Heart left ventricle (tissue), 16 donors: ENCODE measurements around the gene FREY1. TPM values are rescaled to one million over a fixed set of nuclear protein-coding genes. Genes with fewer than 3 reads are reported as not detected.

ENCODE experiments used
- ATAC-seq, 4 donors: fragments of 200-7000 bp; cut with Tn5 transposase; one replicate each; pipeline ENCODE4 v1.9.1; 2020 to 2022; ENCODE audit warnings: moderate library complexity in 4 of 4, mild to moderate bottlenecking in 3 of 4, moderate number of reproducible peaks in 1 of 4
- DNase-seq, 5 donors: peaks; one replicate each; pipeline ENCODE4 v3.0.0-alpha.2; 2020
- H3K27ac ChIP-seq, 12 donors: fragments of 200-600 bp; sonication (generic) in 4 of 12; one replicate each; pipeline versions ENCODE4 v1.5.0 to v1.8.0; 2016 to 2022; ENCODE audit warnings: mild to moderate bottlenecking in 2 of 12
- H3K27me3 ChIP-seq, 9 donors: fragments of 200-600 bp; sonication (generic) in 2 of 9; one replicate each; pipeline versions ENCODE4 v1.5.1 to v1.8.0; 2016 to 2022; ENCODE audit warnings: mild to moderate bottlenecking in 3 of 9
- H3K36me3 ChIP-seq, 9 donors: fragments of 200-600 bp; sonication (generic) in 2 of 9; one replicate each; pipeline versions ENCODE4 v1.5.0 to v1.8.0; 2018 to 2022; ENCODE audit warnings: mild to moderate bottlenecking in 2 of 9
- H3K4me1 ChIP-seq, 12 donors: fragments of 200-600 bp; sonication (generic) in 4 of 12; one replicate each; pipeline versions ENCODE4 v1.5.0 to v1.8.0; 2016 to 2022; ENCODE audit warnings: mild to moderate bottlenecking in 3 of 12
- H3K4me3 ChIP-seq, 12 donors: fragments of 200-600 bp; sonication (generic) in 4 of 12; one replicate each; pipeline versions ENCODE4 v1.5.0 to v1.8.0; 2017 to 2022; ENCODE audit warnings: mild to moderate bottlenecking in 9 of 12, moderate library complexity in 4 of 12
- H3K9me3 ChIP-seq, 12 donors: fragments of 200-600 bp; sonication (generic) in 4 of 12; one replicate each; pipeline versions ENCODE4 v1.5.0 to v1.8.0; 2016 to 2022; ENCODE audit warnings: mild to moderate bottlenecking in 1 of 12
- CTCF ChIP-seq, 12 donors: fragments of 200-600 bp; sonication (generic) in 4 of 12; IDR thresholded peaks; one replicate each; pipeline versions ENCODE4 v1.5.0 to v1.8.0; 2018 to 2022; ENCODE audit warnings: antibody characterized with exemption in 12 of 12, mild to moderate bottlenecking in 5 of 12
- POLR2A ChIP-seq, 2 donors: fragments of 450-650 bp; IDR thresholded peaks; one replicate each; pipeline ENCODE4 v1.6.1; 2017; ENCODE audit warnings: antibody characterized with exemption in 2 of 2, mild to moderate bottlenecking in 2 of 2, moderate library complexity in 2 of 2
- WGBS, 4 donors: extraction: QIAGEN DNeasy Blood & Tissue Kit in 2 of 4; methylation state at CpG; one replicate each; pipeline versions ENCODE4 v1.1.5 to v1.1.7; 2013 to 2018; 5-methylcytosine and 5-hydroxymethylcytosine counted together
- intact Hi-C, 10 donors: fragments of 100-400 bp; cut with DNase I; formaldehyde crosslinking; loops; one replicate each; pipeline versions ENCODE4 v1.11.1 to v1.14.2; 2022
- polyA plus RNA-seq, 2 donors: library from polyadenylated mRNA; stranded (reverse); fragments of 200-250 nt; gene quantifications; one replicate each; pipeline ENCODE4 v1.2.3, GENCODE V29; 2013
- total RNA-seq, 9 donors: library from RNA; depleted of rRNA in 2 of 9; stranded (reverse); fragments of >200 nt in 2 of 9; fragmentation: NEBNext Ultra II Directional in 3 of 9; extraction: Animal tissue kit (Norgen Biotek cat#: 25700) in 3 of 9; gene quantifications; one replicate each; pipeline versions ENCODE4 v1.1.0 to v1.2.4, GENCODE V29; 2016 to 2023
- donor health status: ischemic (EF 13 %, LVEDD 7.1; RV severe dilation, severe dysfunction).
- donor health status: healthy with polysubstance abuse.
- donor health status: DM: no; HTN: yes; CAD: no.
- donor health status: DM: no; HTN: no; CAD: no.
- donor health status: ischemic (EF 25% LVEDD 6.9; RV normal size, moderate dysfunction).
- donor health status: ischemic (EF 25% LVEDD 5.7; RV mildly dilated, moderate dysfunction).
- donor health status: healthy.
- donor health status: DM: yes; HTN: yes; CAD: no.
- donor health status: ischemic (EF 35%, LVEDD 5.7; RV mildly dilated, moderate dysfunction).
- donor health status: nonischemic (EF 11% LVEDD 7.7; RV severe dilation, severe dysfunction).
- donor health status: DM: yes; HTN: yes; CAD: no.
- donor health status: PGD.
- donor health status: ischemic (EF 29% LVEDD 5.4; RV normal size, mild dysfunction).
- donor health status: nonischemic (EF 23%, LVEDD 6.1; RV moderate dilation, normal function).

The FREY1 gene
- total and polyA plus RNA-seq, 11 donors: 0.37 to 1.00 (median 0.45) TPM; not detected in 5

- Histone ChIP-seq H3K27ac (no peak overlapping the region), H3K36me3 (peaks cover 0 to 80% (median 70%) of the 10 kb centered on the region in 9 donors), H3K9me3 (no peaks in the 10 kb centered on the region), H3K4me1 (peaks cover 0 to 28% (median 7%) of the 10 kb centered on the region in 12 donors), H3K4me3 (no peak overlapping the region), H3K27me3 (no peaks in the 10 kb centered on the region)
- 89 to 93% (median 92%) methylated on average over 19 to 21 of the region's 21 CpGs for WGBS, 4 donors
- DNase-seq (no peak), ATAC-seq (no peak)
- TF ChIP-seq CTCF (IDR thresholded peaks at IDR 0.05) (no peak), POLR2A (IDR thresholded peaks at IDR 0.05) (no peak)
- intact Hi-C loops: no loop called here
These were observed 26.9 kb upstream of the FREY1 start for GRCh38 chr11:45933846-45934579.

DNA sequence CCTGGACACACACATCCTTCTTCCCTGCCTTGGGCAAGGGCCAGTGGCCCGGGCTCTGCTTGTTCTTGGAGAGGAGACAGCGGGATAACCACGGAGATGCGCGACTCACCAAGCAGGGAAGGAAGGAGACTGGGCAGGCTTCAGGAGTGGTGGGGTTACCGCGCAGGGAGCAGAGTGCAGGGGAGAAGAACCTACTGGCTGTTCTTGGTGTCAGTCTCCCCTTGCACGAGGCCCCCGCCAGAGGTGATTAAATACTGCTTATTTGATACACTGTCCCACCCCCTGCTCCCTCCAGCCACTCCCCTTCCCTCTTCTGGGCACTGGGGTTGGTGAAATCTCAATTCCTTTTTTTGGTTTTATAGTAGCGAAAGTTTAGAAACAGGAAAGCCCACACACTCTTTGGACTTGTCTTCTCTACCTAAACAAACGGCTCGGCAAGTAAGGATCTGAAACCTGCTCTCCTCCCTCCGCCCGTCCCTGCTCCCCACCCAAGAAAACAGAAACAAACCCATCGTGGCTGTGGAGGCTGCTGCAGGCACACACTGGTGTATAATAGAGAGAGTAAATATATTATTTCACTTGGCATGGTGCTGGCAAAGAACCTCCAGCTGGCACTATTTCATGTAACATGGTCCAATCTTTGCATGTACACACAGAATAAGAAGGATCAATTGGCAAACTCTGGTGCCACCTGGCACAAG, 26.2 kb upstream of the FREY1 start:
- no peaks in the 10 kb centered on the region for H3K9me3 ChIP-seq
- no peak for TF ChIP-seq CTCF (IDR thresholded peaks at IDR 0.05)
- no peak for TF ChIP-seq POLR2A (IDR thresholded peaks at IDR 0.05)
- H3K4me3 ChIP-seq: no peak overlapping the region
- no peak overlapping the region for H3K27ac ChIP-seq
- DNase-seq (no peak), ATAC-seq (no peak)
- H3K4me1 ChIP-seq: peaks cover 0 to 28% (median 7%) of the 10 kb centered on the region in 12 donors
- H3K36me3 ChIP-seq: peaks cover 0 to 74% (median 67%) of the 10 kb centered on the region in 9 donors
- intact Hi-C loops: no loop called here
- no peaks in the 10 kb centered on the region for H3K27me3 ChIP-seq
- 80 to 87% (median 85%) methylated on average over 15 of the region's 15 CpGs for WGBS, 4 donors

- Histone ChIP-seq H3K36me3 (peaks cover 0 to 63% (median 57%) of the 10 kb centered on the region in 9 donors), H3K4me3 (no peak overlapping the region), H3K27me3 (no peaks in the 10 kb centered on the region), H3K4me1 (peaks cover 0 to 28% (median 7%) of the 10 kb centered on the region in 12 donors), H3K27ac (no peak overlapping the region), H3K9me3 (no peaks in the 10 kb centered on the region)
- DNase-seq: no peak
- intact Hi-C loops: no loop called here
- TF ChIP-seq POLR2A (IDR thresholded peaks at IDR 0.05) (no peak), CTCF (IDR thresholded peaks at IDR 0.05) (no peak)
- no peak for ATAC-seq
- WGBS, 4 donors: 86 to 88% (median 87%) methylated on average over 8 of the region's 8 CpGs
These were observed 25.1 kb upstream of the FREY1 start for GRCh38 chr11:45932217-45932616.

- 91 to 100% (median 92%) methylated on average over 3 to 10 of the region's 10 CpGs for WGBS, 4 donors
- Histone ChIP-seq H3K4me1 (peaks cover 0 to 28% (median 7%) of the 10 kb centered on the region in 12 donors), H3K36me3 (peaks cover 0 to 59% (median 52%) of the 10 kb centered on the region in 9 donors), H3K27me3 (no peaks in the 10 kb centered on the region), H3K27ac (no peak overlapping the region), H3K4me3 (no peak overlapping the region), H3K9me3 (no peaks in the 10 kb centered on the region)
- no peak for DNase-seq
- intact Hi-C loops: no loop called here
- ATAC-seq: no peak
- TF ChIP-seq POLR2A (IDR thresholded peaks at IDR 0.05) (no peak), CTCF (IDR thresholded peaks at IDR 0.05) (no peak)
These were observed 24.7 kb upstream of the FREY1 start for GRCh38 chr11:45931739-45932138.
